ENCODE data around the gene OR1K1.
"Not testable (repeated sequence)": the region's sequence is repeated elsewhere in the genome, so short reads cannot be mapped to it uniquely, and the experiment has no call there.

The OR1K1 gene

DNA sequence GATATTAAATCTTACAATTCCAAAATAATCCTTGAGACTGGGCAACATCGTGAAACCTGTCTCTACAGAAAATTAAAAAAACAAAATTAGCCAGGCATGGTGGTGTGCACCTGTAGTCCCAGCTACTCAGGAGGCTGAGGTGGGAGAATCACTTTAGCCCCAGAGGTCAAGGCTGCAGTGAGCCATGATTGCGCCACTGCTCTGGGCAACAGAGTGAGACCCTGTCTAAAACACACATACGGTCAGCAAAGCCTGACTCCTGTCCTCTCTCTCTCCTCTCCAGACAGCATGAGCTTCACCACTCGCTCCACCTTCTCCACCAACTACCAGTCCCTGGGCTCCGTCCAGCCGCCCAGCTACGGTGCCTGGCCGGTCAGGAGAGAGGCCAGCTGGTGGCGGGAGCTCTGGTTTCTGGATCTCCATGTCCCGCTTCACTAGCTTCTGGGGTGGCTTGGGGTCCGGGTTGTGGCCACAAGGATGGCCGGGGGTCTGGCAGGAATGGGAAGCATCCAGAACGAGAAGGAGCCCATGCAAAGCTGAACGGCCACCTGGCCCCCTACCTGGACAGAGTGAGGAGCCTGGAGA lies 37.4 kb downstream of the OR1K1 start:
- TF ChIP-seq, protein P1, sequence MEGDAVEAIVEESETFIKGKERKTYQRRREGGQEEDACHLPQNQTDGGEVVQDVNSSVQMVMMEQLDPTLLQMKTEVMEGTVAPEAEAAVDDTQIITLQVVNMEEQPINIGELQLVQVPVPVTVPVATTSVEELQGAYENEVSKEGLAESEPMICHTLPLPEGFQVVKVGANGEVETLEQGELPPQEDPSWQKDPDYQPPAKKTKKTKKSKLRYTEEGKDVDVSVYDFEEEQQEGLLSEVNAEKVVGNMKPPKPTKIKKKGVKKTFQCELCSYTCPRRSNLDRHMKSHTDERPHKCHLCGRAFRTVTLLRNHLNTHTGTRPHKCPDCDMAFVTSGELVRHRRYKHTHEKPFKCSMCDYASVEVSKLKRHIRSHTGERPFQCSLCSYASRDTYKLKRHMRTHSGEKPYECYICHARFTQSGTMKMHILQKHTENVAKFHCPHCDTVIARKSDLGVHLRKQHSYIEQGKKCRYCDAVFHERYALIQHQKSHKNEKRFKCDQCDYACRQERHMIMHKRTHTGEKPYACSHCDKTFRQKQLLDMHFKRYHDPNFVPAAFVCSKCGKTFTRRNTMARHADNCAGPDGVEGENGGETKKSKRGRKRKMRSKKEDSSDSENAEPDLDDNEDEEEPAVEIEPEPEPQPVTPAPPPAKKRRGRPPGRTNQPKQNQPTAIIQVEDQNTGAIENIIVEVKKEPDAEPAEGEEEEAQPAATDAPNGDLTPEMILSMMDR (conservative IDR thresholded peaks at IDR 0.05; ENCODE audit: low read depth, low read length) = no peak
- no peak for DNase-seq (ENCODE audit: low read depth)
- no peak overlapping the region for H3K4me3 ChIP-seq (ENCODE audit: low read length)

DNA sequence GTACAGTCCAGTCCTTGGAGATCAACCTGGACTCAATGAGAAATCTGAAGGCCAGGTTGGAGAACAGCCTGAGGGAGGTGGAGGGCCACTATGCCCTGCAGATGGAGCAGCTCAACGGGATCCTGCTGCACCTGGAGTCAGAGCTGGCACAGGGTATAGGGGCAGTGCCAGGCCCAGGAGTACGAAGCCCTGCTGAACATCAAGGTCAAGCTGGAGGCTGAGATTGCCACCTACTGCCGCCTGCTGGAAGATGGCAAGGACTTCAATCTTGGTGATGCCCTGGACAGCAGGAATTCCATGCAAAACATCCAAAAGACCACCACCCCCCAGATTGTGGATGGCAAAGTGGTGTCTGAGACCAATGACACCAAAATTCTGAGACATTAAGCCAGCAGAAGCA lies 38.5 kb downstream of the OR1K1 start:
- DNase-seq (ENCODE audit: low read depth); H3K4me3 ChIP-seq (ENCODE audit: low read length): not testable (repeated sequence)
- TF ChIP-seq, protein P1 (conservative IDR thresholded peaks at IDR 0.05; ENCODE audit: low read depth, low read length) = peak; percentile 0

DNA sequence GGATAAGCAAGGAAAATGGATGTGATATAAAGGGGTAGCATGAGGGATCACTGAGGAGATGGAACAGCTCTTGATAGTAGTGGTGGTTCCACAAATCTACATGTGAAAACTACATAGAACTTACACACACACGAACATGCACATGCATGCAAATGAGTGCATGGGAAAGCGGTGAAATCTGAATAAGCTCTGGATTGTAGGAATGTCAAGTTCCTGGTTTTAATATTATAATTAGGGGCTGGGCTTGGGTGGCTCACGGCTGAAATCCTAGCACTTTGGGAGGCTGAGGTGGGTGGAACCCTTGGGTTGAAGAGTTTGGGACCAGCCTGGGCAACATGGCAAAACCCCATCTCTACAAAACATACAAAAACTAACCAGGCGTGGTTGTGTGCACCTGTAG lies 41.6 kb downstream of the OR1K1 start:
- DNase-seq (ENCODE audit: low read depth) = no peak
- H3K4me3 ChIP-seq (ENCODE audit: low read length) = no peak overlapping the region
- TF ChIP-seq, protein P1 (conservative IDR thresholded peaks at IDR 0.05; ENCODE audit: low read depth, low read length) = no peak

DNA sequence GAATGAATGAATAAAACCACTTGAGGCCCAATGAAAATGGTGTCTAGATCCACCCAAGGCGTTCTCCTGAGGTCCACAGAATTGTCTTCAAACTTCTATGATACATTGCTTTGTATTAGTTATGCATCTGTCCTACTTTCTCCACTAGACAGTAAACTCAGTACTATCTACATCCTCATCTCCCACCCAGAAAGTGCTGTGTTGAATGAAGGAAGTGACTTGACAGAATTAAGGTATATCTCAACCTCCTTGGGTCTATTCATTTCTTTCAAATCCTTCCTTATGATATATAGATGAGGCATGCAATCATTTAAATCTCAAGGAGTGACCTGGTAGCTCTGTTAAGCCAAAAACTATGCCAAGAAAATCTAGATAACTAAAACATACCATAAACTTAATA lies 44.2 kb downstream of the OR1K1 start:
- no peak for DNase-seq (ENCODE audit: low read depth)
- TF ChIP-seq, protein P1 (conservative IDR thresholded peaks at IDR 0.05; ENCODE audit: low read depth, low read length) = no peak
- H3K4me3 ChIP-seq (ENCODE audit: low read length) = no peak overlapping the region

DNA sequence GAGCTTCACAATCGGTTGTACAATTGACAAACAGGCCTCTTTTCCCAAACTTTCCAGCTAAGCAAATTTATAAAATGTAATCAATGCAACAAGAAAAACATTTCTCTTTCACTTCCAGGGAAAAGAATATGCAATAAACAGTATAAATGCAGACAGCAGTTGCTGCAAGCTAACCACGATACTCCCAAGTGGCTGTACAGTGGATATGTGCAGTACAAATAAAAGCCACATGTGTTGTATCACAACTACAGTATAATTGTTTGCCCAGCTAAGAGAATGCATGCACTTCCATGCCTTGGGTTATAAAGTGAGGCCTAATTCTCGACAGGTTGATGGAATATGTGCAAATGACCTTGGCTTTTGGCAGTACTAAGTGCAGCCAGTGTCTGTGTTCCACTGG lies 45.2 kb downstream of the OR1K1 start:
- no peak for DNase-seq (ENCODE audit: low read depth)
- no peak overlapping the region for H3K4me3 ChIP-seq (ENCODE audit: low read length)
- TF ChIP-seq, protein P1 (conservative IDR thresholded peaks at IDR 0.05; ENCODE audit: low read depth, low read length) = no peak

DNA sequence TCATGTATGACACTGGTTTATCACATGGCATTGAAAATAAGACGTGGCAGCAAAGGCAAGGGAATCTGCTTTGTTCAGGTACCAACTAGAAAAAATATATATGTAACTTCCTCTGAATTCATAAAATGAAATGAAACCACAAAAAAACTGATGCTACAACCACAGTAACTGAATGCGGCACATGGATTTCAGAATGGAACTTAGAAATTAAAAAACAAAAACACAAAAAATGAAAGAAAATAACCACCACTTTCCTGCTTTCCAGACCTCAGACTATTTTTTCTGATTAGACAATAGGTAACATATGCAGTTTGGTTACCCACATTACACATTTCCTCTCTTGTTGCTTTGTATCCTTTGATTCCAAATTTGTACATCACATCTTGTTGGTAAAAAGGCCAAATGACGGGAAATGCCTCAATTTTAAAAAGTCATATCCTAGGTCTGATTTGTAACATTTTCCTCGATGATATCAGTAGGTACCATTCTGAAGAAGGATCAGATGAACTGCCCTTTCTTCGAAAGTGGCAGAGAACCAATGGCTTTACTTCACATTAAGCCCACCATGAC lies 46.5 kb downstream of the OR1K1 start:
- DNase-seq (ENCODE audit: low read depth) = no peak
- no peak overlapping the region for H3K4me3 ChIP-seq (ENCODE audit: low read length)
- TF ChIP-seq, protein P1 (conservative IDR thresholded peaks at IDR 0.05; ENCODE audit: low read depth, low read length) = no peak

DNA sequence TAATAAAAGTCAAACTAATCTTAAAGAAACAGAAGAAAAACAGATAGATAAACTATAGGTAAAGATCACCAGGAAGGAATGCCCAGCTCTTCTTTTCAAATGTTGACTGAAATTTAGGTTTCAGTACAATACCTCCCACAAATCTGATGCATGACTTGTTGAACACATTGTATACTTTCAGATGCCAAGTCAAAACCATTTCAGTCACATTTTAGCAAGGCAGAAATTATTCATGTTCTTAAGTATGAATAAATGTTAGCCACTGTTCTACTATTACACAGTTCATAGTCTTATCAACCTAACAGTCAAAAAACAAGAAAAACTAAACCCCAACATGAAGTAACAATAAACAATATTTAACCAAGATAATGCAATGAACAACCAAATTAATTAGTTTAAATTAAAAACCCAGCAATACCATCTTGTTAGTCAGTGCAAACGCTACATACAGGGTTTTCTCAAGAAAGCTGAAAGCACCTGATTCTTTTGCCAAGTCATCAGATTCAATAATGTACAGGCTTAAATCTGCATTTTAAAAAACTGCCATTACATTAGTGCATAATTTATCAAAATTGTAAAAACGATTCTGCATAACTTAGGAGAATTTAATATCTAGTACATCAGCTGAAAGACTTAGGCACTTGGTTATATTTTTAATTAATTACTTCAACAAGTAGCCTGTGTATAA lies 48.5 kb downstream of the OR1K1 start:
- TF ChIP-seq, protein P1 (conservative IDR thresholded peaks at IDR 0.05; ENCODE audit: low read depth, low read length) = no peak
- H3K4me3 ChIP-seq (ENCODE audit: low read length) = no peak overlapping the region
- no peak for DNase-seq (ENCODE audit: low read depth)
